ENCODE data around the gene LMTK3.
A peak's percentile ranks its signal among the peaks of the same experiment; 100 is the strongest.

Gene LMTK3

GRCh38 chr19:48468772-48469288 lies 42.8 kb downstream of the LMTK3 start:
- peak; percentile 100 for DNase-seq

- DNase-seq = no peak
Measured at GRCh38 chr19:48466561-48467325, 44.9 kb downstream of the LMTK3 start.

- no peak for DNase-seq
Measured at GRCh38 chr19:48465215-48465614, 46.4 kb downstream of the LMTK3 start.

GRCh38 chr19:48461982-48462655 lies 49.5 kb downstream of the LMTK3 start:
- DNase-seq = no peak

- DNase-seq = no peak
Measured at GRCh38 chr19:48461651-48461981, 50.0 kb downstream of the LMTK3 start.

- no peak for DNase-seq
Measured at GRCh38 chr19:48458016-48458415, 53.6 kb downstream of the LMTK3 start.

- DNase-seq = no peak
Measured at GRCh38 chr19:48456864-48457263, 54.8 kb downstream of the LMTK3 start.

- no peak for DNase-seq
Measured at GRCh38 chr19:48455908-48456562, 55.6 kb downstream of the LMTK3 start.

- DNase-seq = no peak
Measured at GRCh38 chr19:48455171-48455907, 56.3 kb downstream of the LMTK3 start, which contains the start of gene KCNJ14. KCNJ14 (plus strand) TSS chr19:48455574; CDS start chr19:48461725, 6,151 bp downstream.

GRCh38 chr19:48454150-48454730 lies 57.4 kb downstream of the LMTK3 start:
- DNase-seq = no peak

GRCh38 chr19:48452289-48453190 lies 59.1 kb downstream of the LMTK3 start:
- DNase-seq = no peak

- no peak for DNase-seq
Measured at GRCh38 chr19:48451624-48452023, 60.0 kb downstream of the LMTK3 start.

GRCh38 chr19:48450863-48451262 lies 60.8 kb downstream of the LMTK3 start:
- no peak for DNase-seq

- DNase-seq = no peak
Measured at GRCh38 chr19:48450441-48450840, 61.2 kb downstream of the LMTK3 start.

GRCh38 chr19:48448563-48448962 lies 63.1 kb downstream of the LMTK3 start:
- DNase-seq = no peak

- DNase-seq = no peak
Measured at GRCh38 chr19:48446579-48446978, 65.1 kb downstream of the LMTK3 start.

GRCh38 chr19:48445606-48446481 lies 65.8 kb downstream of the LMTK3 start, which contains the start of gene GRWD1:
GRWD1 (plus strand) TSS chr19:48445983; CDS start chr19:48446006, 23 bp downstream.
- peak; percentile 99 for DNase-seq

GRCh38 chr19:48445256-48445605 lies 66.4 kb downstream of the LMTK3 start:
- DNase-seq = no peak

- DNase-seq = peak; percentile 73
Measured at GRCh38 chr19:48444936-48445200, 66.8 kb downstream of the LMTK3 start.

- peak; percentile 39 for DNase-seq
Measured at GRCh38 chr19:48444129-48444935, 67.3 kb downstream of the LMTK3 start.
